ENCODE measurements around the gene PIGK.

PIGK gene

GRCh38 chr1:77068013-77068412, 151.2 kb downstream of the PIGK start:
- Histone ChIP-seq H3K9me3 (ENCODE audit: insufficient read depth, low read depth, low read length) (no peaks in the 10 kb centered on the region), H4K91ac (ENCODE audit: low read depth, low read length) (no peak overlapping the region), H3K9ac (ENCODE audit: low read length) (no peak overlapping the region), H3K27ac (ENCODE audit: low read depth, low read length) (no peak overlapping the region), H3K18ac (ENCODE audit: low read length) (no peak overlapping the region), H3K4me2 (ENCODE audit: low read length) (no peak overlapping the region), H2AK5ac (ENCODE audit: low read length) (no peak overlapping the region), H2BK120ac (ENCODE audit: insufficient read depth, low read length, poor library complexity) (no peak overlapping the region), H4K12ac (ENCODE audit: low read depth, low read length) (no peak overlapping the region), H4K8ac (ENCODE audit: low read depth, low read length) (no peak overlapping the region), H3K4me3 (ENCODE audit: low read depth, low read length) (no peak overlapping the region), H3K23ac (ENCODE audit: low read length) (no peak overlapping the region), H2AFZ (ENCODE audit: insufficient read depth, low read length, poor library complexity) (no peak overlapping the region), H3K14ac (ENCODE audit: low read length) (no peak overlapping the region), H3K4me1 (ENCODE audit: control insufficient read depth in 1 of 2, insufficient read depth in 2 of 2, low read length in 2 of 2) (no peaks in the 10 kb centered on the region), H2BK5ac (ENCODE audit: low read depth, low read length, poor library complexity) (no peak overlapping the region), H3K79me1 (ENCODE audit: low read length) (no peaks in the 10 kb centered on the region), H3K79me2 (ENCODE audit: control insufficient read depth, insufficient read depth, low read length, poor library complexity) (no peaks in the 10 kb centered on the region), H3K27me3 (ENCODE audit: insufficient read depth, low read length) (no peaks in the 10 kb centered on the region), H2BK12ac (ENCODE audit: low read length) (no peak overlapping the region), H3K36me3 (ENCODE audit: control insufficient read depth in 1 of 2, insufficient read depth in 2 of 2, low read length in 2 of 2) (no peaks in the 10 kb centered on the region), H3K4ac (ENCODE audit: low read depth, low read length) (no peak overlapping the region)
- DNase-seq = peak; percentile 78 to 79
- no CpG with 5 or more reads among the region's 2 CpGs for WGBS (ENCODE audit: extremely low coverage, insufficient coverage, insufficient read length)

GRCh38 chr1:77065693-77066342, 153.4 kb downstream of the PIGK start:
- H4K91ac ChIP-seq (ENCODE audit: low read depth, low read length) = no peak overlapping the region
- no peak overlapping the region for H3K4me2 ChIP-seq (ENCODE audit: low read length)
- H3K4me3 ChIP-seq (ENCODE audit: low read depth, low read length) = no peak overlapping the region
- no peaks in the 10 kb centered on the region for H3K79me2 ChIP-seq (ENCODE audit: control insufficient read depth, insufficient read depth, low read length, poor library complexity)
- no peak overlapping the region for H2BK12ac ChIP-seq (ENCODE audit: low read length)
- no peaks in the 10 kb centered on the region for H3K79me1 ChIP-seq (ENCODE audit: low read length)
- H3K18ac ChIP-seq (ENCODE audit: low read length) = no peak overlapping the region
- H3K4me1 ChIP-seq (ENCODE audit: control insufficient read depth in 1 of 2, insufficient read depth in 2 of 2, low read length in 2 of 2) = no peaks in the 10 kb centered on the region
- H3K9me3 ChIP-seq (ENCODE audit: insufficient read depth, low read depth, low read length) = no peaks in the 10 kb centered on the region
- no peak overlapping the region for H4K8ac ChIP-seq (ENCODE audit: low read depth, low read length)
- H2BK120ac ChIP-seq (ENCODE audit: insufficient read depth, low read length, poor library complexity) = no peak overlapping the region
- H3K27ac ChIP-seq (ENCODE audit: low read depth, low read length) = no peak overlapping the region
- no peak overlapping the region for H2BK5ac ChIP-seq (ENCODE audit: low read depth, low read length, poor library complexity)
- no CpG with 5 or more reads among the region's 7 CpGs for WGBS (ENCODE audit: extremely low coverage, insufficient coverage, insufficient read length)
- DNase-seq = no peak
- H4K12ac ChIP-seq (ENCODE audit: low read depth, low read length) = no peak overlapping the region
- no peaks in the 10 kb centered on the region for H3K27me3 ChIP-seq (ENCODE audit: insufficient read depth, low read length)
- H3K4ac ChIP-seq (ENCODE audit: low read depth, low read length) = no peak overlapping the region
- H2AFZ ChIP-seq (ENCODE audit: insufficient read depth, low read length, poor library complexity) = no peak overlapping the region
- no peak overlapping the region for H3K9ac ChIP-seq (ENCODE audit: low read length)
- H3K23ac ChIP-seq (ENCODE audit: low read length) = no peak overlapping the region
- H2AK5ac ChIP-seq (ENCODE audit: low read length) = no peak overlapping the region
- H3K36me3 ChIP-seq (ENCODE audit: control insufficient read depth in 1 of 2, insufficient read depth in 2 of 2, low read length in 2 of 2) = no peaks in the 10 kb centered on the region
- no peak overlapping the region for H3K14ac ChIP-seq (ENCODE audit: low read length)

- H3K18ac ChIP-seq (ENCODE audit: low read length) = no peak overlapping the region
- no peaks in the 10 kb centered on the region for H3K9me3 ChIP-seq (ENCODE audit: insufficient read depth, low read depth, low read length)
- no peaks in the 10 kb centered on the region for H3K27me3 ChIP-seq (ENCODE audit: insufficient read depth, low read length)
- no peak overlapping the region for H2BK5ac ChIP-seq (ENCODE audit: low read depth, low read length, poor library complexity)
- no peak overlapping the region for H3K4me2 ChIP-seq (ENCODE audit: low read length)
- no peak overlapping the region for H4K12ac ChIP-seq (ENCODE audit: low read depth, low read length)
- H4K91ac ChIP-seq (ENCODE audit: low read depth, low read length) = no peak overlapping the region
- DNase-seq = no peak
- no peaks in the 10 kb centered on the region for H3K79me2 ChIP-seq (ENCODE audit: control insufficient read depth, insufficient read depth, low read length, poor library complexity)
- no peaks in the 10 kb centered on the region for H3K36me3 ChIP-seq (ENCODE audit: control insufficient read depth in 1 of 2, insufficient read depth in 2 of 2, low read length in 2 of 2)
- no peak overlapping the region for H2AK5ac ChIP-seq (ENCODE audit: low read length)
- no peak overlapping the region for H2AFZ ChIP-seq (ENCODE audit: insufficient read depth, low read length, poor library complexity)
- no peak overlapping the region for H2BK12ac ChIP-seq (ENCODE audit: low read length)
- H3K14ac ChIP-seq (ENCODE audit: low read length) = no peak overlapping the region
- no peak overlapping the region for H3K4ac ChIP-seq (ENCODE audit: low read depth, low read length)
- no peak overlapping the region for H2BK120ac ChIP-seq (ENCODE audit: insufficient read depth, low read length, poor library complexity)
- no peak overlapping the region for H3K23ac ChIP-seq (ENCODE audit: low read length)
- no peak overlapping the region for H3K27ac ChIP-seq (ENCODE audit: low read depth, low read length)
- no peaks in the 10 kb centered on the region for H3K79me1 ChIP-seq (ENCODE audit: low read length)
- no peak overlapping the region for H4K8ac ChIP-seq (ENCODE audit: low read depth, low read length)
- WGBS (ENCODE audit: extremely low coverage, insufficient coverage, insufficient read length) = no CpG with 5 or more reads among the region's 2 CpGs
- H3K9ac ChIP-seq (ENCODE audit: low read length) = no peak overlapping the region
- no peaks in the 10 kb centered on the region for H3K4me1 ChIP-seq (ENCODE audit: control insufficient read depth in 1 of 2, insufficient read depth in 2 of 2, low read length in 2 of 2)
- no peak overlapping the region for H3K4me3 ChIP-seq (ENCODE audit: low read depth, low read length)
These were observed 155.0 kb downstream of the PIGK start for GRCh38 chr1:77064246-77064645.

GRCh38 chr1:77063118-77063517, 156.1 kb downstream of the PIGK start:
- Histone ChIP-seq H3K9me3 (ENCODE audit: insufficient read depth, low read depth, low read length) (no peaks in the 10 kb centered on the region), H2BK12ac (ENCODE audit: low read length) (no peak overlapping the region), H3K79me1 (ENCODE audit: low read length) (no peaks in the 10 kb centered on the region), H3K79me2 (ENCODE audit: control insufficient read depth, insufficient read depth, low read length, poor library complexity) (no peaks in the 10 kb centered on the region), H2AFZ (ENCODE audit: insufficient read depth, low read length, poor library complexity) (no peak overlapping the region), H3K27me3 (ENCODE audit: insufficient read depth, low read length) (no peaks in the 10 kb centered on the region), H3K4ac (ENCODE audit: low read depth, low read length) (no peak overlapping the region), H3K9ac (ENCODE audit: low read length) (no peak overlapping the region), H2AK5ac (ENCODE audit: low read length) (no peak overlapping the region), H3K4me2 (ENCODE audit: low read length) (no peak overlapping the region), H3K4me3 (ENCODE audit: low read depth, low read length) (no peak overlapping the region), H3K18ac (ENCODE audit: low read length) (no peak overlapping the region), H4K91ac (ENCODE audit: low read depth, low read length) (no peak overlapping the region), H2BK120ac (ENCODE audit: insufficient read depth, low read length, poor library complexity) (no peak overlapping the region), H3K23ac (ENCODE audit: low read length) (no peak overlapping the region), H2BK5ac (ENCODE audit: low read depth, low read length, poor library complexity) (no peak overlapping the region), H3K36me3 (ENCODE audit: control insufficient read depth in 1 of 2, insufficient read depth in 2 of 2, low read length in 2 of 2) (no peaks in the 10 kb centered on the region), H3K27ac (ENCODE audit: low read depth, low read length) (no peak overlapping the region), H4K8ac (ENCODE audit: low read depth, low read length) (no peak overlapping the region), H4K12ac (ENCODE audit: low read depth, low read length) (no peak overlapping the region), H3K4me1 (ENCODE audit: control insufficient read depth in 1 of 2, insufficient read depth in 2 of 2, low read length in 2 of 2) (no peaks in the 10 kb centered on the region), H3K14ac (ENCODE audit: low read length) (no peak overlapping the region)
- DNase-seq = no peak
- no CpG with 5 or more reads among the region's 4 CpGs for WGBS (ENCODE audit: extremely low coverage, insufficient coverage, insufficient read length)

Measured in trophoblast cell (in vitro differentiated cells and primary cell).